GM23338 (cell line): ENCODE data around the gene C2orf15. TPM values are rescaled to one million over a fixed set of nuclear protein-coding genes. Genes with fewer than 3 reads are reported as not detected.

Experiments used
- ATAC-seq: fragments of 200-7000 bp; cut with Tn5 transposase; 3 replicates; pipeline ENCODE4 v1.9.1; 2020
- DNase-seq: peaks from one replicate; pipeline ENCODE4 v3.0.0-alpha.2; 2015; ENCODE audit warnings: low spot score
- H2AFZ ChIP-seq: fragments of 200-600 bp; sonication (generic); 2 replicates; pipeline ENCODE4 v1.8.0; 2016; ENCODE audit warnings: antibody characterized with exemption, mild to moderate bottlenecking, moderate library complexity
- H3F3A ChIP-seq: fragments of 200-600 bp; sonication (generic); replicated peaks from 2 replicates; pipeline ENCODE4 v1.8.0; 2017; ENCODE audit warnings: antibody characterized with exemption, mixed run types, low read depth
- H3K27ac ChIP-seq: fragments of 200-600 bp; sonication (generic); 2 replicates; pipeline ENCODE4 v1.6.1; 2016; ENCODE audit warnings: low read depth
- H3K27me3 ChIP-seq: fragments of 200-600 bp; sonication (generic); 2 replicates; pipeline ENCODE4 v1.8.0; 2016; ENCODE audit warnings: mild to moderate bottlenecking, mixed run types, moderate library complexity; ENCODE audit not compliant: insufficient read depth
- H3K36me3 ChIP-seq: fragments of 200-600 bp; sonication (generic); 2 replicates; pipeline ENCODE4 v1.8.0; 2016; ENCODE audit warnings: mild to moderate bottlenecking; ENCODE audit not compliant: insufficient read depth
- H3K4me1 ChIP-seq: fragments of 200-600 bp; sonication (generic); 2 replicates; pipeline ENCODE4 v1.8.0; 2016; ENCODE audit warnings: mild to moderate bottlenecking, moderate library complexity; ENCODE audit not compliant: insufficient read depth
- H3K4me2 ChIP-seq: fragments of 200-600 bp; sonication (generic); 2 replicates; pipeline ENCODE4 v1.7.1; 2017; ENCODE audit warnings: mixed run types
- H3K4me3 ChIP-seq: fragments of 200-600 bp; sonication (generic); 2 replicates; pipeline ENCODE4 v1.6.1; 2016; ENCODE audit warnings: mixed run types
- H3K79me2 ChIP-seq: fragments of 200-600 bp; sonication (generic); replicated peaks from 2 replicates; pipeline ENCODE4 v1.8.0; 2017; ENCODE audit warnings: mild to moderate bottlenecking; ENCODE audit not compliant: insufficient read depth
- H3K9me2 ChIP-seq: fragments of 200-600 bp; sonication (generic); 2 replicates; pipeline ENCODE4 v1.8.0; 2017; ENCODE audit not compliant: insufficient read depth
- H4K20me1 ChIP-seq: fragments of 200-600 bp; sonication (generic); replicated peaks from 2 replicates; pipeline ENCODE4 v1.8.0; 2017; ENCODE audit warnings: mild to moderate bottlenecking; ENCODE audit not compliant: insufficient read depth
- H3K27ac Mint-ChIP-seq: 2 replicates; pipeline ENCODE4 v1.8.0; 2020; ENCODE audit warnings: inconsistent platforms, mild to moderate bottlenecking, moderate library complexity, mixed read lengths
- H3K27me3 Mint-ChIP-seq: 3 replicates; pipeline ENCODE4 v1.8.0; 2022; ENCODE audit warnings: low read depth, mild to moderate bottlenecking, moderate library complexity, mixed read lengths, inconsistent platforms; ENCODE audit not compliant: insufficient read depth, poor library complexity
- H3K36me3 Mint-ChIP-seq: 3 replicates; pipeline ENCODE4 v1.8.0; 2021; ENCODE audit warnings: low read depth, mild to moderate bottlenecking, inconsistent platforms, moderate library complexity, mixed read lengths
- H3K4me1 Mint-ChIP-seq: 3 replicates; pipeline ENCODE4 v1.8.0; 2020; ENCODE audit warnings: mild to moderate bottlenecking, inconsistent platforms, mixed read lengths
- H3K4me3 Mint-ChIP-seq: 3 replicates; pipeline ENCODE4 v1.8.0; 2021; ENCODE audit warnings: moderate library complexity, mild to moderate bottlenecking, inconsistent platforms, mixed read lengths
- H3K9me3 Mint-ChIP-seq: 3 replicates; pipeline ENCODE4 v1.8.0; 2020; ENCODE audit warnings: moderate library complexity, mild to moderate bottlenecking, inconsistent platforms, mixed read lengths
- CREB1 ChIP-seq: fragments of 250-450 bp; sonication (Bioruptor Pico); IDR thresholded peaks from 2 replicates; pipeline ENCODE4 v1.5.0; 2020; ENCODE audit warnings: low read depth, mild to moderate bottlenecking, moderate library complexity
- EZH2 ChIP-seq: fragments of 200-600 bp; sonication (generic); IDR thresholded peaks from one replicate; pipeline ENCODE4 v1.8.0; 2017; ENCODE audit warnings: antibody characterized with exemption, mild to moderate bottlenecking, low read depth; ENCODE audit not compliant: unreplicated experiment
- EZH2phosphoT487 ChIP-seq: fragments of 200-600 bp; sonication (generic); IDR thresholded peaks from one replicate; pipeline ENCODE4 v1.8.1; 2018; ENCODE audit warnings: antibody characterized with exemption; ENCODE audit not compliant: unreplicated experiment
- JUNB ChIP-seq: IDR thresholded peaks from one replicate; pipeline ENCODE4 v1.6.1; 2016; ENCODE audit warnings: antibody characterized with exemption; ENCODE audit not compliant: unreplicated experiment
- NANOG ChIP-seq: IDR thresholded peaks from 2 replicates; pipeline ENCODE4 v1.6.1; 2016; ENCODE audit warnings: antibody characterized with exemption, borderline replicate concordance
- STAT1 ChIP-seq: IDR thresholded peaks from one replicate; pipeline ENCODE4 v1.6.1; 2016; ENCODE audit warnings: antibody characterized with exemption; ENCODE audit not compliant: unreplicated experiment
- ZNF114 ChIP-seq: fragments of 250-450 bp; sonication (Bioruptor Pico); IDR thresholded peaks from 2 replicates; pipeline ENCODE4 v1.5.0; 2020; ENCODE audit warnings: mild to moderate bottlenecking, moderate library complexity
- ZNF331 ChIP-seq: fragments of 250-450 bp; sonication (Bioruptor Pico); IDR thresholded peaks from 2 replicates; pipeline ENCODE4 v1.5.0; 2020; ENCODE audit warnings: low read depth, mild to moderate bottlenecking, moderate library complexity
- polyA plus RNA-seq: library from polyadenylated mRNA; unstranded; fragments of >200 nt; fragmentation: Nextera tagmentation; extraction: Ambion mirVana; gene quantifications from 2 replicates; pipeline ENCODE4 v1.2.1, GENCODE V29; 2016
- total RNA-seq: library from RNA; depleted of rRNA; stranded (reverse); fragments of >200 nt; shearing (Covaris generic); gene quantifications from 2 replicates; pipeline ENCODE4 v1.2.3, GENCODE V29; 2014
- TF ChIP-seq, protein P1 (sequence below): IDR thresholded peaks from 2 replicates; pipeline ENCODE4 v1.6.1; 2016; ENCODE audit warnings: antibody characterized with exemption
- TF ChIP-seq, protein P2 (sequence below), 2 experiments: fragments of 200-600 bp in 1 of 2; sonication (generic) in 1 of 2; conservative IDR thresholded peaks; 2 replicates each; pipeline versions ENCODE4 v1.5.1 to v1.6.1; 2016 to 2017; ENCODE audit warnings: antibody characterized with exemption in 2 of 2, low read depth in 2 of 2, mild to moderate bottlenecking in 2 of 2, moderate library complexity in 1 of 2
- TF ChIP-seq, protein P3 (sequence below): fragments of 250-450 bp; sonication (Bioruptor Pico); IDR thresholded peaks from 2 replicates; pipeline ENCODE4 v1.5.0; 2020; ENCODE audit warnings: mild to moderate bottlenecking, moderate library complexity

Gene C2orf15
- total and polyA plus RNA-seq, 2 experiments from 2014 or later: 7.9 to 8.4 TPM

DNA sequence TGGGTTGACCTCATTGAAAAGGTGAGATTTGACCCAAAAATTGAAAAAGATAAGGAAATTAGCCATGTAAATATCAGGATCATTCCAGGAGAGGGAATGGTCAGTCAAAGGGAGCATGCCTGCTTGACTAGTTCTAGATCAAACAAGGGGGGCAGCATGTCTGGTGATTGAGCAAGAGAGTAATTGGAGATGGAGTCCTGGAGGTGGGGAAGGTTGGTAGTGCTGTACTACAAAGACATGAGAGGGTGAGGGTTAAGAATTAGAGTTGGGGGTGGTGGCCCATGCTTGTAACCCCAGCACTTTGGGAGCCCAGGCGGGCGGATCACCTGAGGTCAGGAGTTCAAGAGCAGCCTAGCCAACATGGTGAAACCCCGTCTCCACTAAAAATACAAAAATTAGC, 41.5 kb downstream of the C2orf15 start:
- no peak for TF ChIP-seq ZNF114
- no peak for TF ChIP-seq EZH2
- no peak for TF ChIP-seq EZH2phosphoT487
- TF ChIP-seq, protein P1, sequence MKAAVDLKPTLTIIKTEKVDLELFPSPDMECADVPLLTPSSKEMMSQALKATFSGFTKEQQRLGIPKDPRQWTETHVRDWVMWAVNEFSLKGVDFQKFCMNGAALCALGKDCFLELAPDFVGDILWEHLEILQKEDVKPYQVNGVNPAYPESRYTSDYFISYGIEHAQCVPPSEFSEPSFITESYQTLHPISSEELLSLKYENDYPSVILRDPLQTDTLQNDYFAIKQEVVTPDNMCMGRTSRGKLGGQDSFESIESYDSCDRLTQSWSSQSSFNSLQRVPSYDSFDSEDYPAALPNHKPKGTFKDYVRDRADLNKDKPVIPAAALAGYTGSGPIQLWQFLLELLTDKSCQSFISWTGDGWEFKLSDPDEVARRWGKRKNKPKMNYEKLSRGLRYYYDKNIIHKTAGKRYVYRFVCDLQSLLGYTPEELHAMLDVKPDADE: no peak
- no peak for TF ChIP-seq ZNF331 (CRISPR knock-in tag)
- H3K4me1 ChIP-seq: peaks cover 6% of the 10 kb centered on the region
- H3K79me2 ChIP-seq: peaks cover 90% of the 10 kb centered on the region
- H3K4me2 ChIP-seq: peak overlapping the region; percentile 82; the same call in 1 of the 2 replicates
- no peaks in the 10 kb centered on the region for H3K27me3 ChIP-seq
- ATAC-seq (no peak), DNase-seq (peak; percentile 21)
- Mint-ChIP-seq H3K9me3 (no peaks in the 10 kb centered on the region; the same call in 2 of the 3 replicates), H3K27ac (peak overlapping the region; percentile 29; the same call in 1 of the 2 replicates), H3K36me3 (peaks cover 21% of the 10 kb centered on the region), H3K4me3 (peak overlapping the region; percentile 59), H3K27me3 (peaks cover 6% of the 10 kb centered on the region), H3K4me1 (peaks cover 13% of the 10 kb centered on the region)
- no peaks in the 10 kb centered on the region; the same call in 1 of the 2 replicates for H3K9me2 ChIP-seq
- no peak overlapping the region for H3K27ac ChIP-seq
- no peak overlapping the region for H2AFZ ChIP-seq
- 0 out of 2 replicates have a peak, but pooled peaks cover 5% of the 10 kb centered on the region for H4K20me1 ChIP-seq
- peaks cover 3% of the 10 kb centered on the region; the same call in 1 of the 2 replicates for H3K36me3 ChIP-seq
- no peaks in the 10 kb centered on the region for H3F3A ChIP-seq
- peak overlapping the region; percentile 69; the same call in 1 of the 2 replicates for H3K4me3 ChIP-seq

DNA sequence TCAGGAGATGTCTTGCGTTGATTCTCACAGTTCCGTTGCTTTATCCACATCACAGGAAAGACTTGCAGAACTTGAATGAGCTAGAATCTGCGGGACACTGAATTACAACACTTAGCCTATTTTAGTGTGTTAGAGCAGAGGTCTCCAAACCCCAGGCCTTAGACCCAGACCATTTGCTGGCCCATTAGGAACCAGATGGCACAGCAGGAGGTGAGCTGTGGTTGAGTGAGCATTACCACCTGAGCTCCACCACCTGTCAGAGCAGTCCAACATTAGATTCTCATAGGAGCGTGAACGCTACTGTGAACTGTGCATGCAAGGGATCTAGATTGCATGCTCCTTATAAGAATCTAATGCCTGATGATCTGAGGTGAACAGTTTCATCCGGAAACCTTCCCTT, 43.3 kb downstream of the C2orf15 start:
- Histone ChIP-seq H3K27me3 (no peaks in the 10 kb centered on the region), H3K36me3 (peaks cover 5% of the 10 kb centered on the region; the same call in 1 of the 2 replicates), H3K4me2 (no peak overlapping the region), H3K9me2 (no peaks in the 10 kb centered on the region; the same call in 1 of the 2 replicates), H3F3A (no peaks in the 10 kb centered on the region), H3K4me1 (peaks cover 6% of the 10 kb centered on the region), H2AFZ (no peak overlapping the region), H3K79me2 (peaks cover 87% of the 10 kb centered on the region), H3K4me3 (no peak overlapping the region), H3K27ac (no peak overlapping the region), H4K20me1 (peaks cover 7% of the 10 kb centered on the region; the same call in 1 of the 2 replicates)
- Mint-ChIP-seq H3K9me3 (no peaks in the 10 kb centered on the region; the same call in 2 of the 3 replicates), H3K27ac (no peak overlapping the region), H3K27me3 (peaks cover 6% of the 10 kb centered on the region), H3K36me3 (peaks cover 35% of the 10 kb centered on the region), H3K4me3 (no peak overlapping the region), H3K4me1 (peaks cover 11% of the 10 kb centered on the region)
- DNase-seq (no peak), ATAC-seq (no peak)
- TF ChIP-seq STAT1 (no peak), ZNF331 (CRISPR knock-in tag) (no peak), ZNF114 (no peak), JUNB (no peak), NANOG (no peak), CREB1 (CRISPR knock-in tag) (no peak), EZH2 (no peak)
- TF ChIP-seq, protein P2, sequence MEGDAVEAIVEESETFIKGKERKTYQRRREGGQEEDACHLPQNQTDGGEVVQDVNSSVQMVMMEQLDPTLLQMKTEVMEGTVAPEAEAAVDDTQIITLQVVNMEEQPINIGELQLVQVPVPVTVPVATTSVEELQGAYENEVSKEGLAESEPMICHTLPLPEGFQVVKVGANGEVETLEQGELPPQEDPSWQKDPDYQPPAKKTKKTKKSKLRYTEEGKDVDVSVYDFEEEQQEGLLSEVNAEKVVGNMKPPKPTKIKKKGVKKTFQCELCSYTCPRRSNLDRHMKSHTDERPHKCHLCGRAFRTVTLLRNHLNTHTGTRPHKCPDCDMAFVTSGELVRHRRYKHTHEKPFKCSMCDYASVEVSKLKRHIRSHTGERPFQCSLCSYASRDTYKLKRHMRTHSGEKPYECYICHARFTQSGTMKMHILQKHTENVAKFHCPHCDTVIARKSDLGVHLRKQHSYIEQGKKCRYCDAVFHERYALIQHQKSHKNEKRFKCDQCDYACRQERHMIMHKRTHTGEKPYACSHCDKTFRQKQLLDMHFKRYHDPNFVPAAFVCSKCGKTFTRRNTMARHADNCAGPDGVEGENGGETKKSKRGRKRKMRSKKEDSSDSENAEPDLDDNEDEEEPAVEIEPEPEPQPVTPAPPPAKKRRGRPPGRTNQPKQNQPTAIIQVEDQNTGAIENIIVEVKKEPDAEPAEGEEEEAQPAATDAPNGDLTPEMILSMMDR (conservative IDR thresholded peaks at IDR 0.05; ENCODE audit: low read depth in 2 of 2): no peak
- TF ChIP-seq, protein P3, sequence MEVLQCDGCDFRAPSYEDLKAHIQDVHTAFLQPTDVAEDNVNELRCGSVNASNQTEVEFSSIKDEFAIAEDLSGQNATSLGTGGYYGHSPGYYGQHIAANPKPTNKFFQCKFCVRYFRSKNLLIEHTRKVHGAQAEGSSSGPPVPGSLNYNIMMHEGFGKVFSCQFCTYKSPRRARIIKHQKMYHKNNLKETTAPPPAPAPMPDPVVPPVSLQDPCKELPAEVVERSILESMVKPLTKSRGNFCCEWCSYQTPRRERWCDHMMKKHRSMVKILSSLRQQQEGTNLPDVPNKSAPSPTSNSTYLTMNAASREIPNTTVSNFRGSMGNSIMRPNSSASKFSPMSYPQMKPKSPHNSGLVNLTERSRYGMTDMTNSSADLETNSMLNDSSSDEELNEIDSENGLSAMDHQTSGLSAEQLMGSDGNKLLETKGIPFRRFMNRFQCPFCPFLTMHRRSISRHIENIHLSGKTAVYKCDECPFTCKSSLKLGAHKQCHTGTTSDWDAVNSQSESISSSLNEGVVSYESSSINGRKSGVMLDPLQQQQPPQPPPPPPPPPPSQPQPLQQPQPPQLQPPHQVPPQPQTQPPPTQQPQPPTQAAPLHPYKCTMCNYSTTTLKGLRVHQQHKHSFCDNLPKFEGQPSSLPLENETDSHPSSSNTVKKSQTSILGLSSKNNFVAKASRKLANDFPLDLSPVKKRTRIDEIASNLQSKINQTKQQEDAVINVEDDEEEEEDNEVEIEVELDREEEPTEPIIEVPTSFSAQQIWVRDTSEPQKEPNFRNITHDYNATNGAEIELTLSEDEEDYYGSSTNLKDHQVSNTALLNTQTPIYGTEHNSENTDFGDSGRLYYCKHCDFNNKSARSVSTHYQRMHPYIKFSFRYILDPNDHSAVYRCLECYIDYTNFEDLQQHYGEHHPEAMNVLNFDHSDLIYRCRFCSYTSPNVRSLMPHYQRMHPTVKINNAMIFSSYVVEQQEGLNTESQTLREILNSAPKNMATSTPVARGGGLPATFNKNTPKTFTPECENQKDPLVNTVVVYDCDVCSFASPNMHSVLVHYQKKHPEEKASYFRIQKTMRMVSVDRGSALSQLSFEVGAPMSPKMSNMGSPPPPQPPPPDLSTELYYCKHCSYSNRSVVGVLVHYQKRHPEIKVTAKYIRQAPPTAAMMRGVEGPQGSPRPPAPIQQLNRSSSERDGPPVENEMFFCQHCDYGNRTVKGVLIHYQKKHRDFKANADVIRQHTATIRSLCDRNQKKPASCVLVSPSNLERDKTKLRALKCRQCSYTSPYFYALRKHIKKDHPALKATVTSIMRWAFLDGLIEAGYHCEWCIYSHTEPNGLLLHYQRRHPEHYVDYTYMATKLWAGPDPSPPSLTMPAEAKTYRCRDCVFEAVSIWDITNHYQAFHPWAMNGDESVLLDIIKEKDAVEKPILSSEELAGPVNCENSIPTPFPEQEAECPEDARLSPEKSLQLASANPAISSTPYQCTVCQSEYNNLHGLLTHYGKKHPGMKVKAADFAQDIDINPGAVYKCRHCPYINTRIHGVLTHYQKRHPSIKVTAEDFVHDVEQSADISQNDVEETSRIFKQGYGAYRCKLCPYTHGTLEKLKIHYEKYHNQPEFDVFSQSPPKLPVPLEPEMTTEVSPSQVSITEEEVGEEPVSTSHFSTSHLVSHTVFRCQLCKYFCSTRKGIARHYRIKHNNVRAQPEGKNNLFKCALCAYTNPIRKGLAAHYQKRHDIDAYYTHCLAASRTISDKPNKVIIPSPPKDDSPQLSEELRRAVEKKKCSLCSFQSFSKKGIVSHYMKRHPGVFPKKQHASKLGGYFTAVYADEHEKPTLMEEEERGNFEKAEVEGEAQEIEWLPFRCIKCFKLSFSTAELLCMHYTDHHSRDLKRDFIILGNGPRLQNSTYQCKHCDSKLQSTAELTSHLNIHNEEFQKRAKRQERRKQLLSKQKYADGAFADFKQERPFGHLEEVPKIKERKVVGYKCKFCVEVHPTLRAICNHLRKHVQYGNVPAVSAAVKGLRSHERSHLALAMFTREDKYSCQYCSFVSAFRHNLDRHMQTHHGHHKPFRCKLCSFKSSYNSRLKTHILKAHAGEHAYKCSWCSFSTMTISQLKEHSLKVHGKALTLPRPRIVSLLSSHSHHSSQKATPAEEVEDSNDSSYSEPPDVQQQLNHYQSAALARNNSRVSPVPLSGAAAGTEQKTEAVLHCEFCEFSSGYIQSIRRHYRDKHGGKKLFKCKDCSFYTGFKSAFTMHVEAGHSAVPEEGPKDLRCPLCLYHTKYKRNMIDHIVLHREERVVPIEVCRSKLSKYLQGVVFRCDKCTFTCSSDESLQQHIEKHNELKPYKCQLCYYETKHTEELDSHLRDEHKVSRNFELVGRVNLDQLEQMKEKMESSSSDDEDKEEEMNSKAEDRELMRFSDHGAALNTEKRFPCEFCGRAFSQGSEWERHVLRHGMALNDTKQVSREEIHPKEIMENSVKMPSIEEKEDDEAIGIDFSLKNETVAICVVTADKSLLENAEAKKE (CRISPR knock-in tag): no peak
